Measurements from ENCODE around the gene PRR20G. TPM values are rescaled to one million over a fixed set of nuclear protein-coding genes. Genes with fewer than 3 reads are reported as not detected.

The PRR20G gene
- total and polyA plus RNA-seq, 2 donors (not counting 1 experiment from before 2014, with no cell fraction given), result not detected

DNA sequence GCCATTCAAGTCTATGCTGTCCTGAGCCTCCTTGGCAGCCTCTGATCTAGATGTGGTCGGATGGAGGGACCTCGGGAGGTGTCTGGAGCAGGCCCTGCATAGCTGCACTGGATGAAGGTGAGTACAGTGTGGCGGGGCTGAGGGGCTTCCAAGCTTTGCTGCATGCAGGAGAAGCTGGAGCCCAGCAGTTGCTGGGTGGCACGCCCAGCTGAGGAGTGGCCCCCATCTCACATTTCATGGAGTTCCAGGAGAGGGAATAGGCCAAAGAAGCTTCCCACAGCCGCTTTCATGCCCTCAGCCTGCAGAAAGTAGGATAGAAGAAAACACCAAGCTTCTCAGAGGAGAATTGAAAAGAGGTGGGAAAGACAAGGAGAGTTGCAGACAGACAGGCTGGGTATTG is 48.3 kb upstream of the PRR20G start:
- ATAC-seq (ENCODE audit: low read depth) (no peak), DNase-seq (no peak)
- Histone ChIP-seq H3K27ac (ENCODE audit: low read length in 2 of 2) (no peak overlapping the region), H3K4me1 (ENCODE audit: control insufficient read depth in 2 of 2, insufficient read depth in 2 of 2, low read length in 2 of 2) (no peaks in the 10 kb centered on the region), H4K20me1 (ENCODE audit: control insufficient read depth, insufficient read depth, low read length, poor library complexity, severe bottlenecking) (no peaks in the 10 kb centered on the region), H3K9ac (ENCODE audit: low read length) (no peak overlapping the region), H3K79me2 (ENCODE audit: control insufficient read depth, insufficient read depth, low read length) (no peaks in the 10 kb centered on the region), H2AFZ (ENCODE audit: insufficient read depth, low read depth, low read length, poor library complexity, severe bottlenecking) (no peak overlapping the region), H3K27me3 (replicated peaks in 1 of 4; ENCODE audit: control extremely low read depth in 1 of 4, control insufficient read depth in 3 of 4, insufficient read depth in 4 of 4, low read length in 3 of 4) (peaks cover 0 to 19% (median 5%) of the 10 kb centered on the region in 4 experiments), H3K4me3 (ENCODE audit: control extremely low read depth in 1 of 5, extremely low read depth in 1 of 5, insufficient read depth in 1 of 5, low read depth in 2 of 5, low read length in 4 of 5) (no peak overlapping the region), H3K36me3 (replicated peaks in 1 of 2; ENCODE audit: control extremely low read depth in 1 of 2, control insufficient read depth in 1 of 2, extremely low read depth in 1 of 2, insufficient read depth in 2 of 2, low read length in 1 of 2) (no peaks in the 10 kb centered on the region), H3K4me2 (replicated peaks; ENCODE audit: low read depth, low read length, poor library complexity, severe bottlenecking) (no peak overlapping the region), H3K9me3 (ENCODE audit: control extremely low read depth in 1 of 3, control insufficient read depth in 2 of 3, insufficient read depth in 1 of 3, low read length in 2 of 3) (peaks cover 0 to 20% (median 4%) of the 10 kb centered on the region in 3 donors)
- Mint-ChIP-seq H3K9me3 (ENCODE audit: insufficient read depth) (peaks cover 17% of the 10 kb centered on the region), H3K27ac (no peak overlapping the region), H3K4me1 (no peaks in the 10 kb centered on the region), H3K4me3 (no peak overlapping the region), H3K27me3 (peaks cover 19% of the 10 kb centered on the region)
- whole genome bisulfite sequencing (ENCODE audit: insufficient coverage), result 76% methylated on average over 4 of the region's 5 CpGs
- TF ChIP-seq, protein P1, sequence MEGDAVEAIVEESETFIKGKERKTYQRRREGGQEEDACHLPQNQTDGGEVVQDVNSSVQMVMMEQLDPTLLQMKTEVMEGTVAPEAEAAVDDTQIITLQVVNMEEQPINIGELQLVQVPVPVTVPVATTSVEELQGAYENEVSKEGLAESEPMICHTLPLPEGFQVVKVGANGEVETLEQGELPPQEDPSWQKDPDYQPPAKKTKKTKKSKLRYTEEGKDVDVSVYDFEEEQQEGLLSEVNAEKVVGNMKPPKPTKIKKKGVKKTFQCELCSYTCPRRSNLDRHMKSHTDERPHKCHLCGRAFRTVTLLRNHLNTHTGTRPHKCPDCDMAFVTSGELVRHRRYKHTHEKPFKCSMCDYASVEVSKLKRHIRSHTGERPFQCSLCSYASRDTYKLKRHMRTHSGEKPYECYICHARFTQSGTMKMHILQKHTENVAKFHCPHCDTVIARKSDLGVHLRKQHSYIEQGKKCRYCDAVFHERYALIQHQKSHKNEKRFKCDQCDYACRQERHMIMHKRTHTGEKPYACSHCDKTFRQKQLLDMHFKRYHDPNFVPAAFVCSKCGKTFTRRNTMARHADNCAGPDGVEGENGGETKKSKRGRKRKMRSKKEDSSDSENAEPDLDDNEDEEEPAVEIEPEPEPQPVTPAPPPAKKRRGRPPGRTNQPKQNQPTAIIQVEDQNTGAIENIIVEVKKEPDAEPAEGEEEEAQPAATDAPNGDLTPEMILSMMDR (IDR thresholded peaks at IDR 0.05), result no peak
- TF ChIP-seq EZH2 (IDR thresholded peaks at IDR 0.05; ENCODE audit: borderline replicate concordance, insufficient read depth, low read depth, low read length, poor library complexity, severe bottlenecking), result no peak
- intact Hi-C loops (cut with micrococcal nuclease), result no loop called here
- POLR2A ChIA-PET, result no interaction called here
- CTCF ChIA-PET, result no interaction called here

DNA sequence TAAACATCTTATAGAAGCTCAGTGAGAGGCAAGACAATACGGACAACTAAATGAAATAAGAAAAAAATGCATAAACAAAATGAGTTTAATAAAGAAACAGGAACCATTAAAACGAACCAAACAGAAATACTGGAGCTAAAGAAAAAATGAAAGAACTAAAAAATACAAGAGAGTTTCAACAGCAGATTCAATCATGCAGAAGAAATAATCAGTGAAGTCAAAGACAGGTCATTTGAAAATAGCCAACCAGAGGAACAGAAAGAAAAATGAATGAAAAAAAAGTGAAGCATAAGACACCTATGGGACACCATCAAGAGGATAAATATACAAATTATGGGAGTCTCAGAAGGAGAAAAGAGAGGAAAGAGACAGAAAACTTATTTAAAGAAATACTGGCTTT is 42.5 kb upstream of the PRR20G start:
- no peaks in the 10 kb centered on the region for H3K79me2 ChIP-seq (ENCODE audit: control insufficient read depth, insufficient read depth, low read length)
- Mint-ChIP-seq H3K27ac (no peak overlapping the region), H3K4me3 (no peak overlapping the region), H3K4me1 (no peaks in the 10 kb centered on the region), H3K27me3 (peaks cover 5% of the 10 kb centered on the region), H3K9me3 (ENCODE audit: insufficient read depth) (peaks cover 20% of the 10 kb centered on the region)
- intact Hi-C loops (cut with micrococcal nuclease), result no loop called here
- no peaks in the 10 kb centered on the region for H3K4me1 ChIP-seq (ENCODE audit: control insufficient read depth in 2 of 2, insufficient read depth in 2 of 2, low read length in 2 of 2)
- DNase-seq, result no peak
- no peak overlapping the region for H3K27ac ChIP-seq (ENCODE audit: low read length in 2 of 2)
- TF ChIP-seq EZH2 (IDR thresholded peaks at IDR 0.05; ENCODE audit: borderline replicate concordance, insufficient read depth, low read depth, low read length, poor library complexity, severe bottlenecking), result no peak
- TF ChIP-seq, protein P1 (IDR thresholded peaks at IDR 0.05), result no peak
- H3K9me3 ChIP-seq (ENCODE audit: control extremely low read depth in 1 of 3, control insufficient read depth in 2 of 3, insufficient read depth in 1 of 3, low read length in 2 of 3), result peaks cover 0 to 29% (median 15%) of the 10 kb centered on the region in 3 donors
- H3K9ac ChIP-seq (ENCODE audit: low read length), result no peak overlapping the region
- H2AFZ ChIP-seq (ENCODE audit: insufficient read depth, low read depth, low read length, poor library complexity, severe bottlenecking), result no peak overlapping the region
- WGBS (ENCODE audit: insufficient coverage), result no CpG with 5 or more reads among the region's 2 CpGs
- no peak overlapping the region for H3K4me3 ChIP-seq (ENCODE audit: control extremely low read depth in 1 of 5, extremely low read depth in 1 of 5, insufficient read depth in 1 of 5, low read depth in 2 of 5, low read length in 4 of 5)
- ATAC-seq (ENCODE audit: low read depth), result no peak
- ChIA-PET POLR2A (no interaction called here), CTCF (no interaction called here)
- no peaks in the 10 kb centered on the region for H3K27me3 ChIP-seq (replicated peaks in 1 of 4; ENCODE audit: control extremely low read depth in 1 of 4, control insufficient read depth in 3 of 4, insufficient read depth in 4 of 4, low read length in 3 of 4)
- H3K4me2 ChIP-seq (replicated peaks; ENCODE audit: low read depth, low read length, poor library complexity, severe bottlenecking), result no peak overlapping the region
- no peaks in the 10 kb centered on the region for H4K20me1 ChIP-seq (ENCODE audit: control insufficient read depth, insufficient read depth, low read length, poor library complexity, severe bottlenecking)
- no peaks in the 10 kb centered on the region for H3K36me3 ChIP-seq (replicated peaks in 1 of 2; ENCODE audit: control extremely low read depth in 1 of 2, control insufficient read depth in 1 of 2, extremely low read depth in 1 of 2, insufficient read depth in 2 of 2, low read length in 1 of 2)

All from B cell (primary cell).